ENCODE measurements around the gene LIME1. TPM values are rescaled to one million over a fixed set of nuclear protein-coding genes. Genes with fewer than 3 reads are reported as not detected.
A peak's percentile ranks its signal among the peaks of the same experiment; 100 is the strongest.

LIME1 gene
- total RNA-seq, 2 experiments from 2014 or later = 149 to 165 TPM

- POLR2A ChIA-PET = no interaction called here
- no peaks in the 10 kb centered on the region for H3K9me3 ChIP-seq (ENCODE audit: control insufficient read depth in 1 of 2, insufficient read depth in 1 of 2, low read length in 2 of 2)
- Mint-ChIP-seq H3K27me3 (no peaks in the 10 kb centered on the region), H3K9me3 (no peaks in the 10 kb centered on the region), H3K4me3 (no peak overlapping the region), H3K27ac (no peak overlapping the region), H3K36me3 (ENCODE audit: low read depth) (peaks cover 27% of the 10 kb centered on the region), H3K4me1 (ENCODE audit: low read depth) (peaks cover 15% of the 10 kb centered on the region)
- no peak overlapping the region for H3K4me3 ChIP-seq (ENCODE audit: low read length)
- CTCF ChIA-PET = no interaction called here
- intact Hi-C loops (cut with DNase I, micrococcal nuclease) = loop anchor here in 1 of 2 experiments (10.0 kb wide), 1 partner anchor 272 kb away; the partner anchor contains the start of gene SAMD10
- DNase-seq (peak in 1 of 14 experiments; percentile 16), ATAC-seq (ENCODE audit: poor library complexity) (no peak)
- no peaks in the 10 kb centered on the region for H3K27me3 ChIP-seq (ENCODE audit: control insufficient read depth in 1 of 2, insufficient read depth in 2 of 2, low read length in 2 of 2)
- TF ChIP-seq CTCF (IDR thresholded peaks at IDR 0.05) = no peak
- H3K36me3 ChIP-seq (ENCODE audit: insufficient read depth, low read length) = peaks cover 41% of the 10 kb centered on the region
- H3K27ac ChIP-seq (ENCODE audit: low read depth in 1 of 2, low read length in 2 of 2) = no peak overlapping the region
- peaks cover 53% of the 10 kb centered on the region for H3K4me1 ChIP-seq (ENCODE audit: insufficient read depth, low read length)
These were observed 33.6 kb upstream of the LIME1 start for GRCh38 chr20:63702751-63703470.

- H3K27me3 ChIP-seq (ENCODE audit: control insufficient read depth in 1 of 2, insufficient read depth in 2 of 2, low read length in 2 of 2) = no peaks in the 10 kb centered on the region
- Mint-ChIP-seq H3K9me3 (no peaks in the 10 kb centered on the region), H3K27ac (no peak overlapping the region), H3K36me3 (ENCODE audit: low read depth) (peaks cover 27% of the 10 kb centered on the region), H3K27me3 (no peaks in the 10 kb centered on the region), H3K4me1 (ENCODE audit: low read depth) (peaks cover 17% of the 10 kb centered on the region), H3K4me3 (no peak overlapping the region)
- H3K4me3 ChIP-seq (ENCODE audit: low read length) = no peak overlapping the region
- ATAC-seq (ENCODE audit: poor library complexity) = no peak
- H3K27ac ChIP-seq (ENCODE audit: low read depth in 1 of 2, low read length in 2 of 2) = no peak overlapping the region
- peaks cover 52% of the 10 kb centered on the region for H3K4me1 ChIP-seq (ENCODE audit: insufficient read depth, low read length)
- intact Hi-C loops (cut with DNase I, micrococcal nuclease) = loop anchor here in 1 of 2 experiments (10.0 kb wide), 1 partner anchor 271 kb away; the partner anchor contains the start of gene SAMD10
- ChIA-PET CTCF (no interaction called here), POLR2A (interaction anchor here (0.8 kb wide), 1 partner anchor 37 kb away, joined by 3 read pairs; no protein-coding TSS in a partner anchor)
- peaks cover 41% of the 10 kb centered on the region for H3K36me3 ChIP-seq (ENCODE audit: insufficient read depth, low read length)
- H3K9me3 ChIP-seq (ENCODE audit: control insufficient read depth in 1 of 2, insufficient read depth in 1 of 2, low read length in 2 of 2) = no peaks in the 10 kb centered on the region
- no peak for TF ChIP-seq CTCF (IDR thresholded peaks at IDR 0.05)
- DNase-seq = peak in 1 of 14 experiments; percentile 24
These were observed 32.9 kb upstream of the LIME1 start for GRCh38 chr20:63703471-63703975.

- Histone ChIP-seq H3K27me3 (ENCODE audit: control insufficient read depth in 1 of 2, insufficient read depth in 2 of 2, low read length in 2 of 2) (no peaks in the 10 kb centered on the region), H3K4me1 (ENCODE audit: insufficient read depth, low read length) (peaks cover 52% of the 10 kb centered on the region), H3K27ac (ENCODE audit: low read depth in 1 of 2, low read length in 2 of 2) (no peak overlapping the region), H3K36me3 (ENCODE audit: insufficient read depth, low read length) (peaks cover 45% of the 10 kb centered on the region), H3K9me3 (ENCODE audit: control insufficient read depth in 1 of 2, insufficient read depth in 1 of 2, low read length in 2 of 2) (no peaks in the 10 kb centered on the region), H3K4me3 (ENCODE audit: low read length) (no peak overlapping the region)
- H3K36me3 Mint-ChIP-seq (ENCODE audit: low read depth) = peaks cover 34% of the 10 kb centered on the region
- no peak for TF ChIP-seq CTCF (IDR thresholded peaks at IDR 0.05)
- CTCF ChIA-PET = no interaction called here
- H3K4me3 Mint-ChIP-seq = no peak overlapping the region
- no peak overlapping the region for H3K27ac Mint-ChIP-seq
- ATAC-seq (ENCODE audit: poor library complexity) (no peak), DNase-seq (peak in 1 of 14 experiments; percentile 12)
- intact Hi-C loops (cut with DNase I, micrococcal nuclease) = loop anchor here in 1 of 2 experiments (10.0 kb wide), 1 partner anchor 271 kb away; the partner anchor contains the start of gene SAMD10
- H3K27me3 Mint-ChIP-seq = no peaks in the 10 kb centered on the region
- POLR2A ChIA-PET = interaction anchor here (0.8 kb wide), 1 partner anchor 36 kb away, joined by 3 read pairs; no protein-coding TSS in a partner anchor
- peaks cover 23% of the 10 kb centered on the region for H3K4me1 Mint-ChIP-seq (ENCODE audit: low read depth)
- no peaks in the 10 kb centered on the region for H3K9me3 Mint-ChIP-seq
These were observed 32.3 kb upstream of the LIME1 start for GRCh38 chr20:63703976-63704748.
